ENCODE data around the gene SHD.

SHD gene

DNA sequence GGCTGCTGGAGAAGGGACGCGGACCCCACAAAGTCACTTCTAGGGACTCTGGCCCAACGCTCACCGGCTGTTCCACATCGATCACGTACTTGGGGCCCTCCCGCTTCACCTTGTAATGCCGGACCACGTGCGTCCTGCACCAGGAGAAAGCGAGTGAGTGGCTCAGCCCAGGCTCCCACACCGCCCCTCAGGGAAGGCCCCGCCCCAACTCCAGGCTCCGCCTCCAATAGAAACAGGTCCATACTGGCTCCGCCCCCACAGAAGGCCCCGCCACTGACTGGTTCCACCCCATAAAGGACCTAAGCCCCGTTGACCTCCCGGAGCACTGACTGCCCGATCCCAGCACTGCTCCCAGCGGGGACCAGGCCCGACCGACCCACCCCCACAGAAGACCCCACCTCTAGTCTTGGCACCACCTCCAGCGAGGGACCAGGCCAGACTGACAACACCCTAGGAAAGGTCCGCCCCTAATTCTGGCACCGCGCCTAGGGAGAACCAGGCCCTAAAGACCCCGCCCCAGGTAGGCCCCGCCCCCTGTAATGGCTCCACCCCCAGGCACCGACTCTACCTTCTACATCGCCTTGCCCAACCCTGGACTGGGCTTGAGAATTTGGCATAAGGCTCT, 48.3 kb downstream of the SHD start:
- DNase-seq (ENCODE audit: low read depth in 2 of 2): peak; percentile 57 to 82

DNA sequence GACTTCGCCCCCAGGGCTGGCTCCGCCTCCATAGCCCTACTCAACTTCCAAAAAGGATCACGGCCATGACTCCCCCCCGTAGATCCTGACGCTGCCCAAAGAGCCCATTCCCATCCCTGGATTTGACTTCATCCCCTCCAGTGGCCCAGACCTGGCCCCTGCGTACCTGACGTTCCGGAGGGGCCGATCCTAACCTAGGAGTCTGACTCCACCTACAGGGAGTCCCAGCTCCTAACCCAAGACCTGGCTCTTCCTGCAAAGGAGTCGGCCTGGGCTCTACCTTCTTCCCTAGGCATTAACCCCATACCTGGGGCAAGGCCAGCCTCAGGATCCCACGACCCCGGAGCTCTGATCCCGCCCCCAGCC, 48.8 kb downstream of the SHD start:
- no peak for DNase-seq (ENCODE audit: low read depth in 2 of 2)

DNA sequence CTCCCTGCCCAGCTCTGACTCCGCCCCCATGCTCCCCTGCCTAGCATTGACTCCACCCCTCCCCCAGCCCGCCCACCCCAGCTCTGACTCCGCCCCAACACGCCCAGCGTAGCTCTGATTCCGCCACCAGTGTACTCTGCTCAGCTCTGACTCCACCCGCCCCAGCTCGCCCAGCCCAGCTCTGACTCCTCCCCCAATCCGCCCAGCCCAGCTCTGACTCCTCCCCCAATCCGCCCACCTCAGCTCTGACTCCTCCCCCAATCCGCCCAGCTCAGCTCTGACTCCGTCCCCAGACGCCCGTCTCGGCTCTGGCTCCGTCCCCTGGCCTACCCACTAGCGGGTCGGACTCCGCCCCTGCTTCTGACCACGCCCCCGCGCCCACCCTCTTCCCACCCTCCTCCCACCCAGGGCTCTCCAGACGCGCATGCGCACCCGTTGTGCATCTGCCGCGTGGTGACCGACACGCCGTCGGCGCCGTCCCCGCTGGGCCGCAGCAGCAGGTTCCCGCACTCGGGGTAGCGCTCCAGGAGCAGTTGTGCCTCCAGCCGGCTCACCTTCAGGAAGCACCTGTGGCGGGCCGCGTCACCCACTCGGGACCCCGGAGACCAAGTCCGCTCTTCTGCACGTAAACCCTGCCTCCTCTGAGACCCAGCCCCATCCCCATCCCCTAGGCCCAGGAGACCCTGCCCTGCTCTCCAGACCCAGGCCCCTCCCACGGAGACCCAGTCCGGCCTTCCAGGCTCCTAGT, 49.4 kb downstream of the SHD start:
- DNase-seq (ENCODE audit: low read depth in 2 of 2): peak; percentile 91 to 97

DNA sequence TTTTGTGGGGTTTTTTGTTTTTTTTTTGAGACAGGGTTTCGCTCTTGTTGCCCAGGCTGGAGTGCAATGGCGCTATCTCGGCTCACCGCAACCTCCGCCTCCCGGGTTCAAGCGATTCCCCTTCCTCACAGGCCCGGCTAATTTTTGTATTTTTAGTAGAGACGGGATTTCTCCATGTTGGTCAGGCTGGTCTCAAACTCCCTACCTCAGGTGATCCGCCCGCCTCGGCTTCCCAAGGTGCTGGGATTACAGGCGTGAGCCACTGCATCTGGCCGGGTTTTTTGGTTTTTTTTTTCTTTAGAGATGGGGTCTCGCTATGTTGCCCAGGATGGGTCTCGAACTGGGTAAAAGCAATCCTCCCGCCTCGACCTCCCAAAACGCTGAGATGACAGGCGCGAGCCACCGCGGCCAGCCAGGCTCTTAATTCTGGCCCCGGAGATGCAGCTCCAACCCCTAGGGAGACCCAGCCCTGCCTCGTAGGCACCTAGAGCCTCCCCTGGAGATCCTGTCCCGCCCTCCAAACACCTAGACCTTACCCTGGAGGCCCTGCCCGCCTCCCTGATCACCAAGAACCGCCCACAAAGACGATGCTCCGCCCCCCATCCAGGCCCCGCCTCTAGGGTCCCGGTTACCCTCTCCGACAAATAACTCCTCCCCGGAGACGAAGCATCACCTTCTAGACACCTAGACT, 50.1 kb downstream of the SHD start:
- peak in 1 of 2 donors; percentile 47 for DNase-seq (ENCODE audit: low read depth in 2 of 2)

DNA sequence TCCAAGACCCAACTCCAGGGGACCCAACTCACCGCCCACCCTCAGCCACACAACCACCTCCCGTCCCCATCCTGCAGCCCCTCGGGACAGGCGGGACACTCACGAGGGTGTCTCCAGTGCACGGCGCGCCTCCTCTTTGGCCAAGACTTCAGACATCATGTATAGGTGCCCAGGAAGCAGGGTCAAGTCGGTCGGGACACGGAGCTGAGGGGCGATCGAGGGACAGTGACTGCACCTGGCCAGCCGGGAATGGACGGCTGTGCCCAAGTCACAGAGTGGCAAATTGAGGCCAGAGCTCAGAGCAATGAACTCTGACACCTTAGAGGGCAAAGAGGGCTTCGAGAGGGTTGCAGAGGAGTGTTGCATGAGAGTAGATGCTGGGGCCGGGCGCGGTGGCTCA, 50.8 kb downstream of the SHD start:
- no peak for DNase-seq (ENCODE audit: low read depth in 2 of 2)

DNA sequence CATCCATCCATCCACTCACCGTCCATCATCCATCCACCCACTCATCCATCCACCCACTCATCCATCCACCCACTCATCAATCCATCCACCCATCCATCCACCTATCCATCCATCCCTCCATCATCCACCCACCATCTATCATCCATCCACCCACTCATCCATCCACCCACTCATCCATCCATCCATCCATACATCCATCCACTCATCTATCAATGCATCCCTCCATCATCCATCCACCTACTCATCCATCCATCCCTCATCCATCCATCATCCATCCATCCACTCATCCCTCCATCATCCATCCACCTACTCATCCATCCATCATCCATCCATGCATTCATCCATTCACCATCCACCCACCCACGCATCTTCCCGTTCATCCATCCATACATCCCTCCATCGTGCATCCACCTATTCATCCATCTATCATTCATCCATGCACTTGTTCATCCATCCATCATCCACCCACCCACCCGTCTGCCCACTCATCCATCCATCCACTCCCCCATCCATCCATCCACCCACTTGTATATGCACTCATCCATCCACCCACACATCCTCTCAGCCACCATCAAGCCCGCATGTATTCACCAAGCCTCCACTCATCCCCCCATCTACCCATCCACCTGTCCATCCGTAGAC, 56.0 kb downstream of the SHD start:
- DNase-seq (ENCODE audit: low read depth in 2 of 2): no peak

DNA sequence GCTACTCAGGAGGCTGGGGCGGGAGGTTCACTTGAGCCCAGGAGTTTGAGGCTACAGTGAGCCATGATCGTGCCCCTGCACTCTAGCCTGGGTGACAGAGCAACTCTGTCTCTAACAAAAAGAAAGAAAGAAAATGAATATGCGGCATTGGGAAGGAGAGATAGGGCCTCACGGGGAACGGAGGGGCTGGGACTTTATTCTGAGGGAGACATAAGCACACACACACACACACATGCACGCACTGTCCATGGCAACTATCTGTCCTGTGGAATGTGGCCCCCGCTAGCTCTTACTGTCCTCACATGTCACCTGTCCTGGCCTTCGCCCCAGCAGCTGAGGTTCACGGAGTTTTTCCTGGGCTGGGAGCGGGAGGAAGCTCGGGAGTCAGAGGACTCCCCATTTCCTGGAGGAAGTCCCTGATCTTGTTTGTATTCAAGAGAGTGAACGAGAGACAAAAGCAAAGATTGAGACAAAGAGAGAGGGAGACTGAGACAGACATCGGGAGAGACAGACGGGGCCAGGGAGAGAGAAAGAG, 58.9 kb downstream of the SHD start:
- no peak for DNase-seq (ENCODE audit: low read depth in 2 of 2)

DNA sequence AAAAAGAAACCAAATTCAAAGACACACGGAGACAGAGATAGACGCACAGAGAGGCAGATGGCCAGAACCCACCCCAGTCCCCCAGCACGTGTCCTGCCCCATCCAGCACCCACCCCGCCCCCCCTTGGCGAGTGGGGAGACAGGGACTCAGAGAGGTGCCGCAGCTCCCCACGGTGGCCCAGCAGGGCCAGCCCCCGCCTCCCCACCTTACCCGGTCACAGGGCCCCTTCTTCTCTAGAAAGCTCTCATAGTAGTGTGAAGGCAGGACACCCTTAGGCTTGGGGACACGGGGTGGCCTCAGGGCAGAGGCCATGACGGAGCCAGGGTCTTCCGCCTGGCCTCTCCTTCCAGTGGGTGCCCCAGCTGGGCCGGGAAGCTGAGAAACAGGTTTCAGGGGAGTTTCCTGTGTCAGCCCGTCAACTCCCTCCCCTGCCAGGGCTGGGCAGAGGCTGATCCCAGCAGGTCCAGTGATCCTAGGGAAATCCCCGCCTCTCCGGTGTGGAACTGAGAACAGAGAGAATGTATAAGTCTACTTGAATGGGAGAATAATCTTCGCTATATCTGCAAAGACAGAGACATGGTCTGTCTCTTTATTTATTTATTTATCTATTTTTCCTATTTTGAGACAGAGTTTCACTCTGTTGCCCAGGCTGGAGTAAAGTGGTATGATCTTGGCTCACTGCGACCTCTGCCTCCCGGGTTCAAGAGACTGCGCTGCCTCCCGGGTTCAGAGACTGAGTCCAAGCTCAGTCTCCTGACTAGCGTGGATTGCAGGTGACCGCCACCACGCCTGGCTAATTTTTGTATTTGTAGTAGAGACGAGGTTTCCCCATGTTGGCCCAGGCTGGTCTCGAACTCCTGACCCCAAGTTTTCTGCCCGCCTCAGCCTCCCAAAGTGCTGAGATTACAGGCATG, 59.6 kb downstream of the SHD start, which contains the start of gene STAP2:
STAP2 (minus strand) TSS at position 387 of the 915 bp plus-strand sequence; CDS start at position 313, 74 bp downstream.
- no peak for DNase-seq (ENCODE audit: low read depth in 2 of 2)

All from stimulated activated CD8-positive, alpha-beta memory T cell treated with anti-CD3 and anti-CD28 coated beads, Interleukin-15, amount 100 ng/mL, for 48 hours (primary cell).